Lung microvascular endothelial cell (primary cell): ENCODE results near the gene WNT7B. TPM values are rescaled to one million over a fixed set of nuclear protein-coding genes. Genes with fewer than 3 reads are reported as not detected.

Source experiments
- DNase-seq, 2 donors: peaks; one replicate each; pipeline versions ENCODE4 v3.0.0 to v3.0.0-alpha.2; 2010; ENCODE audit warnings: low read depth in 2 of 2
- total RNA-seq: library from RNA; depleted of rRNA; stranded (reverse); fragments of >200 nt; gene quantifications from 2 replicates; pipeline ENCODE4 v1.2.1, GENCODE V29; 2014

Gene WNT7B
- total RNA-seq, 1 donor from 2014 or later, result not detected

GRCh38 chr22:45959719-45960476 is 17.1 kb downstream of the WNT7B start:
- DNase-seq, result no peak

GRCh38 chr22:45958971-45959370 is 18.0 kb downstream of the WNT7B start:
- DNase-seq, result no peak

- no peak for DNase-seq
These were observed 19.1 kb downstream of the WNT7B start for GRCh38 chr22:45957826-45958225.

DNA sequence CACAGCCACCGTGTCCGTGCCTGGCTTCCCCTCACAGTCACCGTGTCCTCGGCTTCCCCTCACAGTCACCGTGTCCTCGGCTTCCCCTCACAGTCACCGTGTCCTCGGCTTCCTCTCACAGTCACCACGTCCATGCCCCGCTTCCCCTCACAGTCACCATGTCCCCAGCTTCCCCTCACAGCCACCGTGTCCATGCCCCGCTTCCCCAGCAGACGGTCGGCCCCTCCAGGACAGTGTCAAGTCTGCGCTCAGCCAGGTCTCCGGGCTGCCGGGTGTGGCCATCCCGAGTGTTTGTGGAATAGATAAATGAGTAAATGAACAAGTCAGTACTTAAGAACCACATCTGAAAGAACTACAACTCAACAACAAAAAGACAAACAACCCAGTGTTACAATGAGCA is 23.8 kb downstream of the WNT7B start:
- DNase-seq, result no peak

GRCh38 chr22:45952553-45952952 is 24.4 kb downstream of the WNT7B start:
- DNase-seq, result no peak

DNA sequence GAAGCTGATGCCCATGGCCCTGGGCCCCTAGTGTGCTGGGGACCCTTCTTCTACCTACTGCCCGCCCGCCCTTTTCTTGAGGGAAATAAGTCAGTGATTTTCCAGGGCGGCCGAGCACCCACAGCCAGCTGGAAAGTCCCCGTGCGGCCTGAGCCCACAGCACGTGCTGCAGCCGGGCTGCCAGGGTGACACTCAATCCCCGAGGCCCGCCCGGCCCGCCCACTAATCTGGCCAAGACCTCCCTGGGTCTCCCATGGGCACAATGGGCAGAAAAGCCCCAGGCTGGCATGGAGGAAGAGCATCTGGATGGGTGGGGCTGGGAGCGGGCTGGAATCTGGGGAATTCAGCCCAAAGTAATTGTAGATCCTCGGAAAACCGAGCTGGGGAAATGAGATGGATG is 24.8 kb downstream of the WNT7B start:
- DNase-seq, result no peak

DNA sequence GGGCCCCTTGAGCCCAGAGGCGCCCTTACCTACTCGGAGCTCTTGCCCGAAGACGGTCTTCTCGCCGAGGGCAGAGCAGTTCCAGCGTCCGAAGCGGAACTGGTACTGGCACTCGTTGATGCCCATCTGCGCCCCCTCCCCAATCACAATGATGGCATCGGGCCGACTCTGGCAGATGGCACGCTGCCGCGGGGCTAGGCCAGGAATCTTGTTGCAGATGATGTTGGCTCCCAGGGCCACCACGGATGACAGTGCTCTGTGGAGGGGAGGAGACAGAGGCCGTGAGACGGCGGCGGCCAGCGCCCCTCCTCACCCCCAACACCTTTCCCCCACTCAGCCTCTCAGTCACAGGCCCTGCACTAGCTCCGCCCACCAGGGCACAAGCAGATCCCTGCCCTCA is 27.1 kb downstream of the WNT7B start:
- no peak for DNase-seq

DNA sequence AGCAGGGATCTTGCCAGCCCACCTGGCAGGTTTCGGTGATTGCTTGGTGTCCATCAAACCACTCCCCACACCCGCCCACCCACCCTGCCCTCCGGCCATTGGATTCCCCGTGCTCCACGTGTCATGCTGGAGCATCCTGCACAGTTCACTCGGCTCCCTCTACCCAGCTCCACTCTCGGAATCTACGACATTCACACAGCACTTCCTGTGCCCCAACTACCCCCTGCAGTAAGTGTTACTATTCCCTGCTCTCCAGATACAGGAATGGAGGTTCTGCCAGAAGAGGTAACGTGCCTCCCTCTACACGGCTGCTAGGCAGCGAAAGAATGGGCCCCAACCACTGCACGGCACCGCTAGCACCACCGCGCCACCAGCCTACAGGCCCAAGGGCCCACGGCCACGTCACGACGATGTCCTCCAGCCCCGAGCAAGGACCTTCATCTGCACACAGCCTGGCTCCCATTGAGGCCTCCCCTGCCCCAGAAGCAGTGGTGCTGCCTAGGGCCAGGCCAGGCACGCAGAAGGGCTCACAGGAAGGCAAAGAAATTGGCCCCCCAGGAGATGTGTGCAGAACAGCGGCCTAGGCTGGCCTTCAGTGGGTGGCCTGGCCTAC is 27.6 kb downstream of the WNT7B start:
- DNase-seq, result no peak

DNA sequence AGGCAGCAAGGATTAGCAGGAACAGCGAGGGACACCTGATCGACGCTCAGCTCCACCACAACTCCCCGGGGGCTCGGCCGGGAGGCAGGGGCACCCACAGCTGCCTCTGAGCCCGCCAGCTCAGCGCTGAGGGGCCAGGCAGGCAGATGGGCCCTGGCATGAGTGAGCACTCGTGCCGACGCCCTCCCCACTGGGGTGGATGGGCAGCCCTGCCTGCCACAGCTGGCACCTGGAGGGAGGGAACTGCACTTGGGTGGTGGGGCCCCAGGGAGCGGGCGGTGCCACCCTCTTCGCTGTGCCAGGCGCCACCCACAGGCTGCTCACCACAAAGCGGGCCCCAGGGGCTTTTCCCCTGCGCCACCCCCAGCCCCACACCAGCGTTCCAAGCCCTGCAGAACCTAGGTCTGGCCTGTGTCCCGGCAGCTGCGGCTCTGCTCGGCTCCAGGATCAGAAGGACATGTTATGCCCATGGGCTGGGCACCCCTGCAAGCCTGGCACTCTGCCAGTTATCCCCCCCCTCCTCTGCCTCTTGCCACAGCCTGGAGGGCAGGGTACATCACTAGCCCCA is 28.8 kb downstream of the WNT7B start:
- no peak for DNase-seq

GRCh38 chr22:45946805-45947600 is 30.0 kb downstream of the WNT7B start:
- DNase-seq, result no peak

GRCh38 chr22:45945621-45946106 is 31.3 kb downstream of the WNT7B start:
- no peak for DNase-seq

DNA sequence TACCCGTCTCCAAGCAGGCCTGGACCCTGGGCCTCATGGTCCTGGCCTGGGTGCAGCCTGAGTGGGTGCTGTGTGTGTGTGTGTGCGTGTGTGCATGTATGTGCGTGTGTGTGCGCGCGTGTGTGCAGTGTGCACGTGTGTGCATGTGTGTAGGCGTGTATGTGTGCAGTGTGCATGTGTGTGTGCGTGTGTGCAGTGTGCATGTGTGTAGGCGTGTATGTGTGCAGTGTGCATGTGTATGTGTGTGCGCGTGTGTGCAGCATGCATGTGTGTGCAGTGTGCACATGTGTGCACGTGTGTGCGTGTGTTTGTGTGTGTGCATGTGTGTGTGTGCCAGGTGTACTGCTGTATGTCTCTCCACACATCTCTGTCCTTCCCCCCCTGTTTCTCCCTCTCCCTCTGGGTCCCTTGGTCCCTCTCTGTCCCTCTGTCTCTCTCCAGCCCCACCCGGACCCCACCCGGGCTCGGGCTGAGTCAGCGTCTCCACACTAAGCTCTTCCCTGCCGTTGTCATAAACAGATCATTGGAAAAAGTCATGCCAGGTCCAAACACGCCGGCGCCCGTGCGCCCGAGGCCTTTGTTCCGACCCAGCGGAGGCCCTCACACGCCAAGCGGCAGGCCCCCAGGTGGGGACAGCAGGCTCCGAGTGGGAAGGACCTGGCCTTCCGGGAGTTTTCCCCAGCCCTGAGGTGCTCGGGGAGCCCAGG is 34.0 kb downstream of the WNT7B start:
- no peak for DNase-seq

DNA sequence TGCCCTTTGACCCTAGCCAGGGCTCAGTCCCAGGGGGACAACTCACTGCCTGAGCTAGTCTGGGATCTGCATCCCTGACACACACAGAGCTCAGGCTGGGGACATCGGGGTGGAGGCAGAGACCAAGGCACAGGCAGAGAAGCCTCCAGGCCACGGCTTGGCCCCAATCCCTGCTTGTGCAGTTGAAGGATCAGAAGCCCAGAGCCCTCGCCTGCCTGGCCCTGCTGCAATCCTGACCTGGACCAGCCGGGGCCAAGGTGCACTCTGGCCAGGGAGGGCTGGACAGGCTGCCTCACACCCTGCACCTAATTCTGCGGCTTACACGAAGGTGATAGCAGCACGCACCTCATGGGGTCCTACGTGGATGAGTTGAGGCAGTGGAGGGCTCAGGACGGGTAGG is 34.6 kb downstream of the WNT7B start:
- no peak for DNase-seq

GRCh38 chr22:45938913-45939312 is 38.0 kb downstream of the WNT7B start:
- DNase-seq, result no peak

DNA sequence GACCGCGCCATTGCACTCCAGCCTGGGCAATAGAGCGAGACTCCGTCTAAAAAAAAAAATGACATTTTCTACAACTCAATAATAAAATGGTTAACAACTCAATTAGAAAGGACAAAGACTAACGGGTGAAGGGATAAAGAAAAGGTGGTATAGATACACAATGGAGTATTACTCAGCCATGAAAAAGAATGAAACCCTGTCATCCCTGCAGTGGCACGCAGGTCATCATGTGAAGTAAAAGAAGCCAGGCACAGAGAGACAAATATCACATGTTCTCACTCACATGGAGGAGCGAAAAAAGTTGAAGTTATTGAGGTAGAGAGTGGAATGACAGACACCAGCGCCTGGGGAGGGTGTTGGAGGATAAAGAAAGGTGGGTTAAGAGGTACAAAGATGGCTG is 39.0 kb downstream of the WNT7B start:
- no peak for DNase-seq

GRCh38 chr22:45935573-45935972 is 41.4 kb downstream of the WNT7B start:
- no peak for DNase-seq

GRCh38 chr22:45934659-45935341 is 42.2 kb downstream of the WNT7B start:
- DNase-seq, result peak; percentile 14 to 19

GRCh38 chr22:45934168-45934564 is 42.8 kb downstream of the WNT7B start:
- no peak for DNase-seq

- no peak for DNase-seq
These were observed 43.3 kb downstream of the WNT7B start for GRCh38 chr22:45933506-45934167.

DNA sequence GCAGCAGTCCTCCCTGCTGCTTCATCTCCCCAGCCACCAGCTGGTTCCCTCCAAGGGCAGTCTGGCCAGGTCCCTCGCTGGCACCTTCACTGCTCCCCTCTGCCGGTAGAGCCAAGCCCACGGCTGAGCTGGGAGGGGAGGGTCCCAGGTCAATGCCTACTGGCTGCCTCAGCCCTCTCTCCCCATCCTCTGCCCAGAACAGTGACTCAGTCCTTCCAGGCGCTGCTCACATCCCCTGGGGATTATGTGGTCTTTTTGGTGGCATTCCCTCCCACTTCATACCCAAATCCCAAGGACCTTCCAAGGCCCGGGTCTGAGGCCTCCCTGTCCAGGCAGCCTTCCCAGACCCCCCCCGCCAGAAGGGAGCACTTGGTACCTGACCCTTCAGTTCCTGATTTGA is 44.9 kb downstream of the WNT7B start:
- DNase-seq, result no peak
